ENCODE measurements around the gene P2RX1. TPM values are rescaled to one million over a fixed set of nuclear protein-coding genes. Genes with fewer than 3 reads are reported as not detected.

P2RX1 gene
- polyA plus RNA-seq, 3 donors, result 22.9 to 117 (median 33.8) TPM

DNA sequence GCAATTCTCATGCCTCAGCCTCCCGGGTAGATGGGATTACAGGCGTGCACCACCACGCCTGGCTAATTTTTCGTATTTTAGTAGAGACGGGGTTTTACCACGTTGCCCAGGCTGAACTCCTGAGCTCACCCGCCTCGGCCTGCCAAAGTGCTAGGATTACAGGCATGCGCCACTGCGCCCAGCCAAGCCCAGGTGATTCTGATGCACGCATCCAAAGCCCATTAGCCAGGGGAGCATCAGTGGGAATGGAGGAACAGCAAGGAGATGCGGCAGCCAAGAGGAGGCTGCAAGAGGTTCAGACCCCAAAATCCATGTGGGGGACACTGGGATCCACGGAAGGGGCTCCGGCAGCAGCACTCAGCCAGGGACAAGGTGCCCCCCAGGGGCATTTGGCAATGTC is 35.9 kb upstream of the P2RX1 start:
- Histone ChIP-seq H3K4me2 (replicated peaks; ENCODE audit: extremely low read depth, low read length, poor library complexity, severe bottlenecking) (no peak overlapping the region), H3K27me3 (ENCODE audit: control insufficient read depth in 2 of 2, insufficient read depth in 2 of 2, low read length in 2 of 2) (no peaks in the 10 kb centered on the region), H3K9ac (ENCODE audit: insufficient read depth, low read length, poor library complexity, severe bottlenecking) (no peak overlapping the region), H3K36me3 (replicated peaks in 1 of 2; ENCODE audit: control insufficient read depth in 1 of 2, insufficient read depth in 2 of 2, low read length in 2 of 2) (peaks cover 32 to 64% of the 10 kb centered on the region in 2 donors), H4K20me1 (ENCODE audit: insufficient read depth, low read length) (peaks cover 24% of the 10 kb centered on the region), H3K4me1 (ENCODE audit: control insufficient read depth in 1 of 2, insufficient read depth in 2 of 2, low read length in 2 of 2) (no peaks in the 10 kb centered on the region), H3K27ac (ENCODE audit: low read depth in 1 of 2, low read length in 2 of 2) (no peak overlapping the region), H2AFZ (ENCODE audit: insufficient read depth, low read depth, low read length, poor library complexity, severe bottlenecking) (no peak overlapping the region), H3K4me3 (replicated peaks in 1 of 3; ENCODE audit: low read depth in 2 of 3, low read length in 3 of 3) (no peak overlapping the region), H3K79me2 (ENCODE audit: insufficient read depth, low read length) (peaks cover 36% of the 10 kb centered on the region), H3K9me3 (replicated peaks in 1 of 2; ENCODE audit: control insufficient read depth in 1 of 2, insufficient read depth in 1 of 2, low read length in 2 of 2) (no peaks in the 10 kb centered on the region)
- TF ChIP-seq, protein P1, sequence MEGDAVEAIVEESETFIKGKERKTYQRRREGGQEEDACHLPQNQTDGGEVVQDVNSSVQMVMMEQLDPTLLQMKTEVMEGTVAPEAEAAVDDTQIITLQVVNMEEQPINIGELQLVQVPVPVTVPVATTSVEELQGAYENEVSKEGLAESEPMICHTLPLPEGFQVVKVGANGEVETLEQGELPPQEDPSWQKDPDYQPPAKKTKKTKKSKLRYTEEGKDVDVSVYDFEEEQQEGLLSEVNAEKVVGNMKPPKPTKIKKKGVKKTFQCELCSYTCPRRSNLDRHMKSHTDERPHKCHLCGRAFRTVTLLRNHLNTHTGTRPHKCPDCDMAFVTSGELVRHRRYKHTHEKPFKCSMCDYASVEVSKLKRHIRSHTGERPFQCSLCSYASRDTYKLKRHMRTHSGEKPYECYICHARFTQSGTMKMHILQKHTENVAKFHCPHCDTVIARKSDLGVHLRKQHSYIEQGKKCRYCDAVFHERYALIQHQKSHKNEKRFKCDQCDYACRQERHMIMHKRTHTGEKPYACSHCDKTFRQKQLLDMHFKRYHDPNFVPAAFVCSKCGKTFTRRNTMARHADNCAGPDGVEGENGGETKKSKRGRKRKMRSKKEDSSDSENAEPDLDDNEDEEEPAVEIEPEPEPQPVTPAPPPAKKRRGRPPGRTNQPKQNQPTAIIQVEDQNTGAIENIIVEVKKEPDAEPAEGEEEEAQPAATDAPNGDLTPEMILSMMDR (IDR thresholded peaks at IDR 0.05), result no peak
- no peak for DNase-seq
- Mint-ChIP-seq H3K9me3 (no peaks in the 10 kb centered on the region), H3K27ac (peak overlapping the region in 1 of 7 donors; percentile 62), H3K4me3 (no peak overlapping the region), H3K36me3 (peaks cover 44 to 74% of the 10 kb centered on the region in 2 donors), H3K4me1 (peaks cover 10% of the 10 kb centered on the region), H3K27me3 (ENCODE audit: low read depth in 3 of 3) (no peaks in the 10 kb centered on the region)
- intact Hi-C loops (cut with micrococcal nuclease), result no loop called here
- WGBS (ENCODE audit: insufficient coverage), result 98% methylated on average over 14 of the region's 14 CpGs

DNA sequence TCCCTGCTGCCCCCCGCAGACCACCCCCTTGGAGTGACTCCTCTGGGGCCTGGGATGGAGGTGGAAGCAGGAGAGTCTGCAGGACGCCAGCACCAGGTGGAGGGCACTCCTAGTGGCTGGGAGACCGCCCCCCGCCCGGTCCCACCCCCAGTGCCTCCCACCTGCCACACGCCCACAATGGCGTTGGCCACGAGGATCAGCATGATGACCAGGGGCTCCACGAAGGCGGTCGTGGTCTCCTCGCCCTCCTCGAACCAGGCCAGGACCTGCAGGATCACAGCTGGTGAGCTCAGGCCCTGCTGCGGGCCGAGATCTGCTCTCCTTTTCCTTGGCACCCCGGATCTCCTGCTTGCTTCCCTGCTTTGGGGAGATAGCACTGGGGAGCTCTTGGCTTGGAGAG is 35.2 kb upstream of the P2RX1 start:
- H3K27ac ChIP-seq (ENCODE audit: low read depth in 1 of 2, low read length in 2 of 2), result no peak overlapping the region
- Mint-ChIP-seq H3K36me3 (peaks cover 43 to 74% of the 10 kb centered on the region in 2 donors), H3K4me3 (no peak overlapping the region), H3K27ac (peak overlapping the region in 2 of 7 donors; percentile 21 to 32), H3K4me1 (peaks cover 7% of the 10 kb centered on the region), H3K9me3 (no peaks in the 10 kb centered on the region), H3K27me3 (ENCODE audit: low read depth in 3 of 3) (no peaks in the 10 kb centered on the region)
- H3K79me2 ChIP-seq (ENCODE audit: insufficient read depth, low read length), result peaks cover 28% of the 10 kb centered on the region
- 93% methylated on average over 12 of the region's 16 CpGs for WGBS (ENCODE audit: insufficient coverage)
- TF ChIP-seq, protein P1 (IDR thresholded peaks at IDR 0.05), result no peak
- no peak overlapping the region for H3K9ac ChIP-seq (ENCODE audit: insufficient read depth, low read length, poor library complexity, severe bottlenecking)
- no peak overlapping the region for H2AFZ ChIP-seq (ENCODE audit: insufficient read depth, low read depth, low read length, poor library complexity, severe bottlenecking)
- intact Hi-C loops (cut with micrococcal nuclease), result no loop called here
- H3K4me1 ChIP-seq (ENCODE audit: control insufficient read depth in 1 of 2, insufficient read depth in 2 of 2, low read length in 2 of 2), result no peaks in the 10 kb centered on the region
- no peak overlapping the region for H3K4me3 ChIP-seq (replicated peaks in 1 of 3; ENCODE audit: low read depth in 2 of 3, low read length in 3 of 3)
- H3K36me3 ChIP-seq (replicated peaks in 1 of 2; ENCODE audit: control insufficient read depth in 1 of 2, insufficient read depth in 2 of 2, low read length in 2 of 2), result peaks cover 35 to 65% of the 10 kb centered on the region in 2 donors
- H3K27me3 ChIP-seq (ENCODE audit: control insufficient read depth in 2 of 2, insufficient read depth in 2 of 2, low read length in 2 of 2), result no peaks in the 10 kb centered on the region
- no peak overlapping the region for H3K4me2 ChIP-seq (replicated peaks; ENCODE audit: extremely low read depth, low read length, poor library complexity, severe bottlenecking)
- H4K20me1 ChIP-seq (ENCODE audit: insufficient read depth, low read length), result peaks cover 16% of the 10 kb centered on the region
- no peaks in the 10 kb centered on the region for H3K9me3 ChIP-seq (replicated peaks in 1 of 2; ENCODE audit: control insufficient read depth in 1 of 2, insufficient read depth in 1 of 2, low read length in 2 of 2)
- no peak for DNase-seq

Data from CD14-positive monocyte (primary cell).